ENCODE results near the gene PAFAH1B2.
A peak's percentile ranks its signal among the peaks of the same experiment; 100 is the strongest.
"Not testable (repeated sequence)": the region's sequence is repeated elsewhere in the genome, so short reads cannot be mapped to it uniquely, and the experiment has no call there.

The PAFAH1B2 gene

GRCh38 chr11:117172724-117173421 lies 28.8 kb downstream of the PAFAH1B2 start:
- DNase-seq (ENCODE audit: low read depth), result peak; percentile 63

- no peak for DNase-seq (ENCODE audit: low read depth)
Observed at GRCh38 chr11:117175104-117175503, 31.0 kb downstream of the PAFAH1B2 start.

DNA sequence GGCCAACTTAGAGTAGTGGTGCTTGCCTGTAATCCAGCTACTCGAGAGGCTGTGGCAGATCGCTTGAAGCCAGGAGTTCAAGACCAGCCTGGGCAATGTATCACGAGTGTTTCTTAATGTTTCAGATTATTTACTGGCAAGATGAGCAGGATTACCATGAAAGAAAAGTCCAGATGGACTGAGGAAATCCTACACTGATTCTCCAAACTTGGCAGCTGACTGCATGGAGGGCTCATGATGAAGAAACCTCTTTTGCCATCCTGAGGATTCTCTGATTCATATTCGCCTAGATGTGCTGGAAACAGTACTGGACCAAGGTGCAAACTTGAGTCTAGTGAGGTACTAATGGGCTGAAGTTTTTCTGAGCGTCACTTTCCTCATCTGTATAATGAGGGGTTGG lies 31.7 kb downstream of the PAFAH1B2 start:
- peak; percentile 80 for DNase-seq (ENCODE audit: low read depth)

- no peak for DNase-seq (ENCODE audit: low read depth)
Observed at GRCh38 chr11:117176186-117176585, 32.1 kb downstream of the PAFAH1B2 start.

DNA sequence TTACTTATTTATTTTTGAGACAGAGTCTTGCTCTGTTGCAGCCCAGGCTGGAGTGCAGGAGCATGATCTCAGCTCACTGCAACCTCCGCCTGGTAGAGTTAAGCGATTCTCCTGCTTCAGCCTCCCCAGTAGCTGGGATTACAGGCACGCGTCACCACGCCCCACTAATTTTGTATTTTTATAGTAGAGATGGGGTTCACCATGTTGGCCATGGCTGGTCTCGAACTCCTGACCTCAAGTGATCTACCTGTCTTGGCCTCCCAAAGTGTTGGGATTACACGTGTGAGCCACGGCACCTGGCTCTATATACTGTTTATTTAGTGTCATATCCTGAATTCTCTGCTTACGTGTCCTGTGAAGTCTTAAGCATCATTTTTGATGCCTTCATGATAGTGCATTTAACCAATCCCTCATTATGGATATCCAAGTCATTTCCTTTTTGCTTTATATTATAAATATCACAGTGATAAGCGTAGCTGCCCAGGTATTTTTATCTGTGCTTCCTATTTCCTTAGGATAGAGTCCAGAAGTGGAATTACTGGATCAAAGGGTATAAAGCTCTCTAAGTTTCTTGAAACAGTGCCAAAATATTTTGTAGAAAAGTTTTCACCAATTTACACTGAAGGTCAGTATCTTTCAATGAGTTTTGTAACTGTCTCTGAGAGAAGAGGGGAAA lies 33.6 kb downstream of the PAFAH1B2 start:
- DNase-seq (ENCODE audit: low read depth), result no peak

DNA sequence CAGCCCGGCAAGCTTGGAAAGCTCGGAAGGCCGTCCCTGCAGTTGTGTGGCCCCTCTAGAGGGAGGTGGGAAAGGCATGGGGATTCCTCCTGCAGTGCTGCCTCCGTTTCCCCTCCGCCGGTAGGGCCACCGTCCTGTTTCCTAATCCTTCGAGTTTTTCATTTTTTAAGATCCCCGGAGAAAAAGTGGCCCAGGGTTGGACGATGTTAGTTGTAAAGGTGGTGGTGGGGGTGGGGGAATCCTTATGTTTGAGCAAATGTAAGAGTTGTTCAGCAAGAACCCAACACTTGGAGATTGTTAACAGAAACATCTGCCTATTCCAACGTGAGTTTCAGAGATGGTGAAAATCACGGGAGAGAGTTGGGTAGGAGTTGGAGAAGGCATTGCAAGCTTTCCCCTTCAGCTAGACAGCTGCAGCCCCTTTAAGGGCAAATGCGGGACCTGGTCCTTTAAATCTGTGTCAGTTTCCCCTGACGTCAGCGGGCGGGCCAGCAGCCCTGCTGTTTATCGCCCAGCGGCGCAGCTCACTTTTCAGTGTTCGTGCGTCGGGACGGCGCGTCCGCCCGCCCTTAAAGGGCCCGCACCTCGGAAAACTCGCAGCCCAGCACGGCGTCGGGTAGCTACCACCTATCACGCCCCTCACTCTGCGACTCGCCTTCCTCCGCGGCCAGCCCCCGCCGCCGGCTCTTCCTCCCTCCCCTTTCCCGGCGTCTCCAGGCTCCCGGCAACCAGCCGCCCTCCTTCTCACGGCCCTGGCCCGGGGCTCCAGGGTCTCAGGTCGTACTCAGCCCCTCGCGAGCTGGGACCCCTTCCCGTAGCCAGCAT lies 34.3 kb downstream of the PAFAH1B2 start, which contains the start of gene SIDT2:
TSS of gene SIDT2 (plus strand) at position 534 of the 825 bp plus-strand sequence. CDS start 521 bp downstream, outside the sequence.
- peak; percentile 89 for DNase-seq (ENCODE audit: low read depth)

DNA sequence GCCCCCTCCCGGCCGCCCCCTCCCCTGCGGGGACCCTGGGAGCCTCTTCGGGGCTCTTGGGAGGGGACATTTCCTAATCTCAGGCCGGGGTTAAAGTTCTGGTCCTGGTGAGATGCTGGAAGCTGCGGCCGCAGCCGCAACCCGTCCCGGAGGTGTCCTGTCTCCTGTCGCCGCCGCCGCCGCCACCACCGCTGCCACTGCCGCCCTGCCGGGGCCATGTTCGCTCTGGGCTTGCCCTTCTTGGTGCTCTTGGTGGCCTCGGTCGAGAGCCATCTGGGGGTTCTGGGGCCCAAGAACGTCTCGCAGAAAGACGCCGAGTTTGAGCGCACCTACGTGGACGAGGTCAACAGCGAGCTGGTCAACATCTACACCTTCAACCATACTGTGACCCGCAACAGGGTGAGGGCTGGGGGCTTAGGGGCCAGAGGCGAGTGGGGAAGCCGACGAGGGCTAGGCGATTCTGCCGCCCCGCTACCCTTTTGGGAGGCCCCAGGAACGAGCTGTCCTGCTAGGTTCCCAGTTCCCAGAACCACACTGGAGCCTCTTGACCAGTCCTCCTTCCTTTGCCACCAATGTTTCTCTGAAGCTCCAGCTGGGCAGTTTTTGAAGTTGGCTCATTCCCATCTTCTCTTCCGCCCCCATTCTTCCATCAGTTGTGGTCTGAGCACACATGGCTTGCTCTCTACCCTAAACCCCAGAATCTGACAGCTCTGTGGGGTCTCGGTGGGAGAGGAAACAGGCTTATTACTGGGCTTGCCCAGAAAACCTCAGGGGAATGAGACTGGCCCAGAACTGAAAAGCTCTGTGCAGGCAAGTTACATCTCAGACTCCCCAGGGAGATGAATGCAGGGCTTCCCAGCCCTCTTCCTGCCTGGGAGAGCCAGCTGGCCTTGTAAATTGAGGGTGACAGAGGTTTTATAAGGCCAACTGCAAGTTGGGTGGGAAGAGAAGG lies 35.2 kb downstream of the PAFAH1B2 start:
- peak; percentile 46 for DNase-seq (ENCODE audit: low read depth)

- DNase-seq (ENCODE audit: low read depth), result no peak
Observed at GRCh38 chr11:117180020-117180419, 35.9 kb downstream of the PAFAH1B2 start.

GRCh38 chr11:117180661-117181585 lies 36.8 kb downstream of the PAFAH1B2 start:
- DNase-seq (ENCODE audit: low read depth), result peak; percentile 76

GRCh38 chr11:117181586-117182550 lies 37.8 kb downstream of the PAFAH1B2 start:
- no peak for DNase-seq (ENCODE audit: low read depth)

- no peak for DNase-seq (ENCODE audit: low read depth)
Observed at GRCh38 chr11:117182551-117182935, 38.5 kb downstream of the PAFAH1B2 start.

- DNase-seq (ENCODE audit: low read depth), result not testable (repeated sequence)
Observed at GRCh38 chr11:117183178-117183577, 39.1 kb downstream of the PAFAH1B2 start.

GRCh38 chr11:117183724-117184349 lies 39.8 kb downstream of the PAFAH1B2 start:
- no peak for DNase-seq (ENCODE audit: low read depth)

GRCh38 chr11:117185736-117186430 lies 41.8 kb downstream of the PAFAH1B2 start:
- DNase-seq (ENCODE audit: low read depth), result no peak

GRCh38 chr11:117186431-117186761 lies 42.3 kb downstream of the PAFAH1B2 start:
- no peak for DNase-seq (ENCODE audit: low read depth)

DNA sequence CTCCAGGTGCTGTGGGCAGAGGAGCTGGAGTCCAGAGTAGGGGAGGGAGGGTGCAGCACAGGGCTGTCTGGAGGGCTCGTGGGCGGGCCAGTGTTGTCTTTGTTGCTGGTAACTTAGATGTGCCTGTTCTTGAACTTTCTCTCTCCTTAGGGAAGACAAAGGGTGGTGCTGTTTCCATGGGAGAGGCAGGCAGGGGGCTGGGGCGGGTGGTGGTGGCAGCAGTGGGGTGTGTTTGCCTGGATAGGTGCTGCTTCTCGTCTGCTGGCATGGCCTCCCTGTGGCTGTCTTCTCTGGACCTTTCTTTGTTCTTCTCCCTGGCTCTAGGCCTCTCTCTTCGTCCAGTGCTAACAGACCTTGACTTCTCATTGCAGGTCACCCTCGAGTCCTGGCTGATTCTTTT lies 42.9 kb downstream of the PAFAH1B2 start:
- no peak for DNase-seq (ENCODE audit: low read depth)

DNA sequence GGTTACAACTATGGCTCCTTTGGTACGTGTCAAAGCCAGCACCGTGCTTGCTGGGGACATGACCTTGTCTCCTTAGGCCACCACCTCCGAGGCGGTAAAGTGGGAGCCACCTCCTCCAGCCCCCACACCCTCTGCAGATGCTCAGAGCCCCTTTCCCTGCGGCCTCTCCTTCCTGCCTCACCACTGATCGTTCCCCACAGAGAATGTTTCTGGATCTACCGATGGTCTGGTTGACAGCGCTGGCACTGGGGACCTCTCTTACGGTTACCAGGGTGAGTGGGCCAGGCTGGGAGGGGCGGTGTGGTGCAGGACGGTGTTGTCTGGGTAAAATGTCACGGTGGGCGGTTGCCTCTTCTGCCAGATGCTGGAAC lies 43.3 kb downstream of the PAFAH1B2 start:
- no peak for DNase-seq (ENCODE audit: low read depth)

DNA sequence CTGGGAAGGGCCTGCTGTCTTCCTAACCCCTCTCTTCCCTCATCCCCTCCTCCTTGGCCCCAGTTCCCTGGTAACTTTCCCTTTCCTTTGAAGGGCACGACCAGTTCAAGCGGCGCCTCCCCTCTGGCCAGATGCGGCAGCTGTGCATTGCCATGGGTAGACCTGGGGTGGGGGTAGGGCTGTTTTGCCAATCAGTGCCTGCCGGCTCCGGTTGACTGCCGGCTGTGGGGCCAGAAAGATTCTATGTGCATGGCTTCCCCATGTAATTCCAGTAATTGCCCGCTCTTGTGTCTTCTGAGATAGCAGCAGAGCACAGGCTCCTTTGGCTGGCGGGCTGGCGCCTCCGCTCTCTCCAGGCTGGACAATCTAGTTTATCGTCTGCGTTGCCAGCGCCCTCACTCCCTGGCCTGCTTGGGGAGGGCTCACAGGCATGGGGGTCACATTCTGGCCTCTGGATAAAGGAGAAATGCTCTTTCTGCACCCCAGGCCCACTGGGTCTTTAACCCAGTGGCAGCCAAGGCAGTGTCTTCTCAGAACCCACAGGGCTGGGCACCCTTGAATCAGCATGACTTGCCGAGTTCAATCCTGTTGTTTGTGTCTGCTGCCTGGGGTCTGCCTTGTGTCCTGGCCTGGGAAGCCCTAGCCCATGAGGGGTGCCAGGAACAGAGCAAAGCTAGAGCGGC lies 43.9 kb downstream of the PAFAH1B2 start:
- DNase-seq (ENCODE audit: low read depth), result no peak
